GM12874 (cell line): ENCODE results near the gene ALOX15B.

Experiments
- CTCF ChIP-seq: IDR thresholded peaks from 2 replicates; pipeline ENCODE4 v1.5.1; 2011; ENCODE audit warnings: low read depth, mild to moderate bottlenecking, control low read depth, low read length, moderate library complexity; ENCODE audit not compliant: insufficient read depth

The ALOX15B gene

GRCh38 chr17:8062807-8063483, 24.1 kb downstream of the ALOX15B start:
- TF ChIP-seq CTCF: no peak

- TF ChIP-seq CTCF: no peak
Observed at GRCh38 chr17:8063761-8064534, 25.1 kb downstream of the ALOX15B start.

- TF ChIP-seq CTCF: no peak
Observed at GRCh38 chr17:8064561-8065019, 25.7 kb downstream of the ALOX15B start.

- no peak for TF ChIP-seq CTCF
Observed at GRCh38 chr17:8066841-8067775, 28.2 kb downstream of the ALOX15B start.

GRCh38 chr17:8067806-8068205, 28.9 kb downstream of the ALOX15B start:
- no peak for TF ChIP-seq CTCF

GRCh38 chr17:8068736-8069586, 30.1 kb downstream of the ALOX15B start:
- no peak for TF ChIP-seq CTCF
